HCT116 (cell line): ENCODE data around the gene PWWP2B.

Experiments
- ATF3 ChIP-seq: IDR thresholded peaks from 2 replicates; pipeline ENCODE4 v1.6.1; 2012
- CEBPB ChIP-seq: IDR thresholded peaks from 2 replicates; pipeline ENCODE4 v1.6.1; 2012; ENCODE audit warnings: low read depth
- CTCF ChIP-seq, 3 experiments: fragments of 200-600 bp in 1 of 3; sonication (generic) in 1 of 3; IDR thresholded peaks in 2 of 3; conservative IDR thresholded peaks in 1 of 3; 2 replicates each; pipeline ENCODE4 v1.5.1; 2012 to 2017; ENCODE audit warnings: low read depth in 2 of 3, low read length in 2 of 3, antibody characterized with exemption in 1 of 3, borderline replicate concordance in 1 of 3, control low read depth in 1 of 3, mild to moderate bottlenecking in 1 of 3, mixed read lengths in 1 of 3, mixed run types in 1 of 3, moderate library complexity in 1 of 3; ENCODE audit not compliant: insufficient read depth in 1 of 3
- EZH2 ChIP-seq: fragments of 200-600 bp; sonication (generic); IDR thresholded peaks from 2 replicates; pipeline ENCODE4 v1.6.1; 2017; ENCODE audit warnings: antibody characterized with exemption, mixed run types
- POLR2A ChIP-seq: IDR thresholded peaks from 2 replicates; pipeline ENCODE4 v1.7.0; 2011; ENCODE audit warnings: borderline replicate concordance; ENCODE audit not compliant: insufficient read depth, insufficient read length; ENCODE audit errors: extremely low read depth
- POLR2AphosphoS5 ChIP-seq: IDR thresholded peaks from 2 replicates; pipeline ENCODE4 v1.6.1; 2011; ENCODE audit warnings: mild to moderate bottlenecking, low read depth, low read length, moderate library complexity
- SIN3A ChIP-seq: IDR thresholded peaks from 2 replicates; pipeline ENCODE4 v1.6.1; 2012; ENCODE audit warnings: low read depth
- SP1 ChIP-seq: IDR thresholded peaks from 2 replicates; pipeline ENCODE4 v1.6.1; 2012; ENCODE audit warnings: low read depth
- SRF ChIP-seq: IDR thresholded peaks from 2 replicates; pipeline ENCODE4 v1.6.1; 2012; ENCODE audit warnings: low read depth
- YY1 ChIP-seq: IDR thresholded peaks from 2 replicates; pipeline ENCODE4 v1.6.1; 2011; ENCODE audit warnings: low read length, low read depth, moderate library complexity, mild to moderate bottlenecking; ENCODE audit not compliant: insufficient replicate concordance; ENCODE audit errors: extremely low read depth
- ZBTB33 ChIP-seq: IDR thresholded peaks from 2 replicates; pipeline ENCODE4 v1.6.1; 2011; ENCODE audit warnings: mild to moderate bottlenecking, low read length, moderate library complexity; ENCODE audit not compliant: insufficient replicate concordance; ENCODE audit errors: extremely low read depth
- ZFX ChIP-seq: fragments of 450-650 bp; IDR thresholded peaks from 2 replicates; pipeline ENCODE4 v1.6.1; 2017
- ZNF274 ChIP-seq: fragments of 200-500 bp; sonication (Bioruptor generic); IDR thresholded peaks from 2 replicates; pipeline ENCODE4 v1.6.1; 2014; ENCODE audit warnings: mild to moderate bottlenecking, low read depth, low read length, inconsistent platforms

GRCh38 chr10:132417957-132418441, 21.0 kb downstream of the PWWP2B start:
- TF ChIP-seq YY1 (no peak), POLR2AphosphoS5 (no peak), CTCF (IDR thresholded peaks at IDR 0.05 in 2 of 3, conservative IDR thresholded peaks at IDR 0.05 in 1 of 3; ENCODE audit: borderline replicate concordance in 1 of 3, insufficient read depth in 1 of 3, low read depth in 2 of 3, low read length in 2 of 3) (no peak), SIN3A (no peak), ZFX (no peak), CEBPB (no peak), EZH2 (no peak), ZBTB33 (no peak), SP1 (no peak), POLR2A (no peak), ATF3 (no peak), SRF (no peak), ZNF274 (no peak)
